Fibroblast of mammary gland (primary cell): Measurements from ENCODE around the gene PPP1R1A.

ENCODE experiments used
- DNase-seq: peaks from one replicate; pipeline ENCODE4 v3.0.0-alpha.2; 2010; ENCODE audit warnings: low read depth
- H3K4me3 ChIP-seq: 2 replicates; pipeline ENCODE4 v1.5.1; 2011; ENCODE audit warnings: low read depth, mild to moderate bottlenecking, low read length, moderate library complexity; ENCODE audit not compliant: control insufficient read depth
- CTCF ChIP-seq: conservative IDR thresholded peaks from 2 replicates; pipeline ENCODE4 v1.5.1; 2011; ENCODE audit warnings: low read depth, low read length, inconsistent platforms; ENCODE audit not compliant: control insufficient read depth, insufficient read depth

PPP1R1A gene

DNA sequence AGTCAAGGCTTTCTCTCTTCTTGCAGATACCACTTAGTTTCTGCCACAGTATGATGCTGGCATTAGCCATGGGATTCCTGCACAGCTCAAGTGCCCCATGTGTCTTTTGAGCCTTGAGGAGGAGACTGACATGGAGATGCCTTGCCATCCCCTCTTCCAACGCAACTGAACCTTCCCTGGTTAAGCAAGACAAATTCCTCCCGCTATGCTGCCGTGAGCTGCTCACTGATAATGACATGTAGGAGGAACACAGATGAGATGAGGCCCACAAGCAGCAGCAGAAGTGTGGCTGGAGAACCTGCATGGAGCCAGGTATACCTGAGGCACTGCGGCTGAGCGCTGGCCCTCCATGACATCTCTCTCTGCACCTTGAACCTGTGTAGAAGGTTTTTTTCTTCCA is 15.4 kb upstream of the PPP1R1A start:
- no peak for DNase-seq
- TF ChIP-seq CTCF, result no peak
- no peak overlapping the region for H3K4me3 ChIP-seq

GRCh38 chr12:54603173-54603814 is 14.8 kb upstream of the PPP1R1A start:
- peak; percentile 74 for DNase-seq
- TF ChIP-seq CTCF, result peak; percentile 92
- no peak overlapping the region for H3K4me3 ChIP-seq

GRCh38 chr12:54602661-54603060 is 14.2 kb upstream of the PPP1R1A start:
- no peak for TF ChIP-seq CTCF
- no peak for DNase-seq
- H3K4me3 ChIP-seq, result no peak overlapping the region

DNA sequence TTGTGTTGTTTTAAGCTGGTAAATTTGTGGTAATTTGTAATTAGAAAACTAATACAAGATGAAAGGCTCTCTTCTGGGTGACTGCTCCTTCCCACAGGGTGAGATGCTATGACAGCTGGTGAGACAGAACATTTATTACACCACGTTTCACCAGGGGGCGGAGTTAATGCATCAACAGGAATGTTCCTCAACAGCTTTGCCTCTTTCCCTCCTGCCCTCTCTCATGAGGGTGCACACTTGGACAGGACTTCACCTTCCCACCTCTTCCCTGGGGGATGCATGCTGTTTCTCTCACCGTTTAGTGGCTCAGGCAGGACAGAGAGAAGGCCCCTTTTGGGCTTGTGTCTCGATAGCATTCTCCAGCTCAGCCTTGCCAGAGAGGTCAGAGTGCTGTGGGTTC is 13.4 kb upstream of the PPP1R1A start:
- DNase-seq, result peak; percentile 21
- no peak overlapping the region for H3K4me3 ChIP-seq
- no peak for TF ChIP-seq CTCF

DNA sequence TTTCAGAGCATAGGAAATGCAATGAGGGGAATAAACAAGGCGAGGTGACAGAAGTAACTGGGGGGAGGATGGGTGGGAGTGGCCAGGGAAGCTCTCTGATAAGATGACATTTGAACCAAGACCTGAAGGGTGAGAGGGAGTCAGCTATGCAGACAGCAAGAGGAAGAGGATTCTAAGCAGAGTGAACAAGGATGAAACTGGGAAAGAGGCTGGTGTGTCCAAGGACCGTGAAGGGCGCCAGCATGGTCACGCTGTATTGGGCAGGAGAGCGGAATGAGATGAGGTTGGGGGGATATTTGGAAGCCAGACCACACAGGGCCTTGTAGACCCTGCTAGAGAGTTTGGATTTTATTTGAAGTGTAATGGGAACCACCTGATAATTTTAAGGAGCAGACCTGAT is 10.5 kb upstream of the PPP1R1A start:
- H3K4me3 ChIP-seq, result no peak overlapping the region
- no peak for TF ChIP-seq CTCF
- no peak for DNase-seq

DNA sequence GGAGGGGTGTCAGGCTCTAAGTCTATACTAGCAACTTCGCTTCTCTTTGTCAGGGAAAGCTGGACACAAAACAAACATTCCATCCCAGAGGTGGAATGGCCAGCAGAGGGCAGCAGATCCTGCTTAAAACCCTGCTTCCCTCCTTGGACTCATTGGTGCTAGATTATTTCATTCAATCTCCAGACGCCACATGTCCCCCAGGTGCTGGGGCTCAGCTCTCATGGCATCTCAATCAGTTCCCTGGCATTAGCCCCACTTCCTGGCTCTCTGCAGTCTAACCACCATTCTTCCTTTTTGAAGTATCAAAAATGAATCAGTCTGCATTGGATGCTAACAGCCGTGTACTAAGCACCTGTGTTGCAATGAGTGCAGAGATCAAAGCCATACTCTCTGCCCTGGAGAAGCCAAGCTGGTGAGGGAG is 8.1 kb upstream of the PPP1R1A start:
- H3K4me3 ChIP-seq, result no peak overlapping the region
- TF ChIP-seq CTCF, result peak; percentile 94
- peak; percentile 65 for DNase-seq

GRCh38 chr12:54595471-54595870 is 7.0 kb upstream of the PPP1R1A start:
- no peak overlapping the region for H3K4me3 ChIP-seq
- no peak for TF ChIP-seq CTCF
- no peak for DNase-seq
